GM19372 (cell line): ENCODE results near the gene TMEM51.
"Not testable (repeated sequence)": the region's sequence is repeated elsewhere in the genome, so short reads cannot be mapped to it uniquely, and the experiment has no call there.

Experiments used
- ATAC-seq: cut with Tn5 transposase; IDR thresholded peaks from one replicate; pipeline ENCODE4 v1.9.1; 2021; ENCODE audit warnings: mild to moderate bottlenecking, low read depth, moderate library complexity; ENCODE audit not compliant: unreplicated experiment

Gene TMEM51

GRCh38 chr1:15125101-15125745, 28.3 kb upstream of the TMEM51 start:
- no peak for ATAC-seq

GRCh38 chr1:15128077-15128476, 25.5 kb upstream of the TMEM51 start:
- no peak for ATAC-seq

GRCh38 chr1:15128520-15129313, 24.8 kb upstream of the TMEM51 start:
- ATAC-seq, result no peak

GRCh38 chr1:15129944-15130343, 23.6 kb upstream of the TMEM51 start:
- no peak for ATAC-seq

DNA sequence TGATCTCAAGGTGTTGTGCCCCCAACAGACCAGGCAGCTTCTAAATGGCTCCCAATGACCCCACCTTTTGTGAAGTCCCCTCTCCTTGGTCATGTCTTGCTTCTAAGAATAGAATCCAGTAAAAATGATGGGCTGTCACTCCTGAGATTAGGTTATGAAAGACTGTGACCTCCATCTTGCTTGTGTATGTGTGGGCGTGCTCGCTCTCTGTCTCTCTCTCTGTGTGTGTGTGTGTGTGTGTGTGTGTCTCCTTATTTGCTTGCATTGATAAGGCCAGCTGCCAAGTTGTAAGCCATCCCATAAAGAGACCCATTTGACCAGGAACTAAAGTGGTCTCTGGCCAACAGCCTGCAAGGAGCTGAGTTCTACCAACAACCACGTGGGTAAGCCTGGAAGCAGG, 22.9 kb upstream of the TMEM51 start:
- ATAC-seq, result no peak

DNA sequence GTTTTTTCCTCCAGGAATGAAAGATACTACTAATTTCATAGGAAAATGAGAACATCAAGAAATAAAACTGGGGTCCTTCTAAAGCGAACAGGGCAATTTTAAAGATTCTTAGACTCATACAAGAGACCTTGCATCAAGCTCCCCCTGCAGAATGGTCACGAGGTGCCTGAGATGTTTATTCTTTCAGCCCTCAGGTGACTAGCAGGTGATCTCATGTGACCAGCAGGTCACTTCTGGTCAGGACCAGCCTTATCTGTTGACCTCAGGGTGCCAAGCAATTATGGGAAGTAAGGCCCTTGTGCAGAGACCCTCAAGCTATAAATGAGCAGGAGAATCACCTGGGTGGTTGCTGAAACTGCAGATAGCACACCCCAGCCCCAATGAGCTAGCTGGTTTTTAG, 20.6 kb upstream of the TMEM51 start:
- ATAC-seq, result no peak

DNA sequence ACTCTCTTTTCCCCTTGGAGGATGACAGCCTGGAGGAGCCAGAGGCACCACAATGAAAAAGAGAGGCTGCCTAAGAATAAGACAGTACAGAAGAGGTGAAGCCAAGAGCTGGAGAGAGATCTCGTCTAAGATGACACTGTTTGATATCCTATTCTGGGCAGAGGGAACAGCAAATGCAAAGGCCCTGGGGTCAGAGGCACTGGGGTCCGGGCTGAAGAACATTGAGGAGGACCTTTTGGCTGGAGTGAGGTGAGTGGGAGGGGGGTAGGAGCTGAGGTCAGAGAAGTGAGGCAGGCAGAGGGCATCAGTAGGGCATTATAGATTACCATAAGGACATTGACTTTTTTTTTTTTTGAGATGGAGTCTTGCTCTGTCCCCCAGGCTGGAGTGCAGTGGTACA, 19.3 kb upstream of the TMEM51 start:
- ATAC-seq, result no peak

DNA sequence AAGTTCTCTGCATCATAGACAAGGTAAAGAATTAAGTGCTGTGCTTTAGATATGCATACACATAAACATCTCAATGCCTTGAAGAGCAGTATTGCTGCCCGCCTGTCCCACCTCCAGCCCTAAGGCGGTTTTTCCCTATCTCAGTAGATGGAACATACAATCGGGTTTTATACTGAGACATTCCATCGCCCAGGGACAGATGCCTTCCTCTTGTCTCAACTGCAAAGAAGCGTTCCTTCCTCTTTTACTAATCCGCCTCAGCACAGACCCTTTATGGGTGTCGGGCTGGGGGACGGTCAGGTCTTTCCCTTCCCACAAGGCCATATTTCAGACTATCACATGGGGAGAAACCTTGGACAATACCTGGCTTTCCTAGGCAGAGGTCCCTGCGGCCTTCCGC, 17.9 kb upstream of the TMEM51 start:
- not testable (repeated sequence) for ATAC-seq

DNA sequence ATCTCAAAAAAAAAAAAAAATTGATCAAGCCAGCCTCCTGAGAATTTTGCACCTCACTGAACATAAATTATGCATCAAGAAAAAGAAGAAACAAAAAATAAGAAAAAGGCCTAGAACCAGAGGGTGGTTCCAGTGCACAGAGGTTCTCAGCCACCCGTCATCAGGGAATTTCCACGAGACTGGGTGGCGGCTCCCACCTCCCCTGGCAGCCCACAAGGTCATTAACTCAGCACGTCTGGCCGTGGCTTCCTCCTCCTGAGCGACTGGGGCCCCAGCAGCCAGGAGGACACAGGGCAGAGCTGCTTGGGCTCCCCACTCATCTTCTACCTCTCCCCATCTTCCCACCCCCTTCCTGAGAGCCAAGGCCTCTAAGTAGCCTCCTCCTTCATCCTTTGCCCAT, 15.7 kb upstream of the TMEM51 start:
- no peak for ATAC-seq

- no peak for ATAC-seq
Measured at GRCh38 chr1:15139654-15140350, 13.7 kb upstream of the TMEM51 start.

DNA sequence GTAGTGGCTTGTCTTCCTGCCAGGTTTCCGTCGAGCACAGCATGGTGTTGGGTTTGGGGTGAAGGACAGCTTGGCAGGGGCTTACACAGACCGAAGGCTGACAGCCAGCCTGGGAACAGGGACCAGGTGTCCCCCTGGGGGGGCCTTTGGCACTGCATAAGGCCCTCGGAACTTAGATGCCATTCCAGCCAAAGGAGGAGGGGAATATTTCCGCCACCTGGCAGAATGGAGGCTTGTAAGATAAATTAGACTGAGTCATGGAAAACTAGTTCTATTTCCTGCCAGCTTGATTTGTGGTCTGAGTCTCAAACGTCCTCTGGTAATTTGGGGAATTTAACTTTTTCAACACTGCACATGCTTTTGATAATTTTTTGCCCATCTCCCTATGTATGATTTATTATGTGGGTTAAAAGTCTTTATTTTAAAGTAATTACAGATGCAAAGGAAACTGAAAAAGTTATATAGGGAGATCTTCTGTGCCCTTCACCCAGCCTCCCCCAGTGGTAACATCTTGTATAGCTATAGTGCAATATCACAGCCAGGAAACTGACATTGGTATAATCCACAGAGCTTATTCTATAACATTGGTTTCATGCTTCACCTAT, 11.5 kb upstream of the TMEM51 start:
- ATAC-seq, result no peak

DNA sequence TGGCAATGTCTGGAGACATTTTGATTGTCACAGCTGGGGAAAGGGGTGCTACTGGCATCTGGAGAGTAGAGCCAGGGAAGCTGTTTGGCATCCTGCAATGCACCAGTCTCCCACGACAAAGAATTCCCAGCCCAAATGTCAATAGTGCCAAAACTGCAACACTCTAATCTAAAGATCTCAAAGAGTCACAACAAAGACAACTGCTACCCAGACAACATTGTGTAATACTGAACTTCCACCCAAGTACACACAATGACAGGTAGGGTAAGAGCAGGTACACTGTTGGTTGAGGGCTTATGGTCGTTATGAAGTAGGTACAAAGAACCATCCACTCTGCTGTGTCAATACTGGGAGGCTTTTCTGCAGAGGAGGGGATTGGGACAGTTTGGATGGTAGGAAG, 8.2 kb upstream of the TMEM51 start:
- no peak for ATAC-seq

GRCh38 chr1:15146142-15146680, 7.3 kb upstream of the TMEM51 start:
- ATAC-seq, result no peak

GRCh38 chr1:15146971-15147376, 6.6 kb upstream of the TMEM51 start:
- ATAC-seq, result no peak

DNA sequence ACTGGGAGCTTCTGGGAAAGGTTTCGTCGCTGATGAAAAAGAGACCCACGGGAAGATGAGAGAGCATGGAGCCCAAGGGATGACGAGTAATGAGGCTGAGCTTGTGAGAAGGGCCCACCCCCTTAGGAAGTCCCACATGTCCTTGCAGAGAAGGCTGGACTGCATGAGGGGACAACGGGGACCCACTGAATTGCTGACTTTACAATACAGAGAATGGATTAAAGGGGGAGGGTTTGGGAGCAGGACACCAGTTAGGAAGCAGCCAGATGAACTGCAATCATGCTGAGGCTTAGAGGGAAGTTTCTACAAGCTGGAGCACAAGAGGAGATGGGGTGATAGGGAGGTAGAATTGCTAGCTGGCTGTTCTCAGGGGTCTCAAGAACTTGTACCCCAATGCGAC, 5.5 kb upstream of the TMEM51 start:
- no peak for ATAC-seq

DNA sequence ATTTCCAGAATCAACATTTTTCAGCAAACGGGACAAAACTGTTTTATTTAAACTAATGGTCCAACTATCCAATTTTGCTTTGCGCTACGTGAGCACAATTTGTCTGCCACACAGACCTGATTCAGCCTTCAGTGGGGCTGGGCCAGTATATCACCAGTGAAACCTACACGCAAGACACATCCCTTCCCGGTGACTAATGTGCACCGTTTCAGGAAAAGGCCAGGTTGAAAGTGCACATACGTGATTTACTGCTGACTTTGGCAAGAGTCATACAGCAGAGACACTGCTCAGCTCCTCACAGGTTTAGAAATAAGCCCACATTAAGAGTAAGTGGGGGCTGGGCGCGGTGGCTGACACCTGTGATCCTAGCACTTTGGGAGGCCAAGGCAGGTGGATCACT, 5.1 kb upstream of the TMEM51 start:
- ATAC-seq, result no peak

DNA sequence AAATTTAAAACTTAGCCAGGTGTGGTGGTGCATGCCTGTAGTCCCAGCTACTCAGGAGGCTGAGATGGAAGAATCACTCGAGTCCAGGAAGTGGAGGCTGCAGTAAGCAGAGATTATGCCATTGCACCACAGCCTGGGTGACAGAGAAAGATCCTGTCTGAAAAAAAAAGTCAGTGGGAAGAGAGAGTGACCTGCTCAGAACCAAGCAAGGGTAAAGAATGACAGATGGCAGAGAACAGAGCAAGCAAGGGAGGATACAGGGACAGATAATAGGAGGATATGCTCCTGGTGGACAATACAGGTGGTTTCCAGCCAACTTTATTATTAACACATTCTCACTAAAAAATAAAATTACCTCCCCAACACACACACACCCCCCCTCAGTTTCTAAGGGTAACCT, 4.6 kb upstream of the TMEM51 start:
- ATAC-seq, result no peak

DNA sequence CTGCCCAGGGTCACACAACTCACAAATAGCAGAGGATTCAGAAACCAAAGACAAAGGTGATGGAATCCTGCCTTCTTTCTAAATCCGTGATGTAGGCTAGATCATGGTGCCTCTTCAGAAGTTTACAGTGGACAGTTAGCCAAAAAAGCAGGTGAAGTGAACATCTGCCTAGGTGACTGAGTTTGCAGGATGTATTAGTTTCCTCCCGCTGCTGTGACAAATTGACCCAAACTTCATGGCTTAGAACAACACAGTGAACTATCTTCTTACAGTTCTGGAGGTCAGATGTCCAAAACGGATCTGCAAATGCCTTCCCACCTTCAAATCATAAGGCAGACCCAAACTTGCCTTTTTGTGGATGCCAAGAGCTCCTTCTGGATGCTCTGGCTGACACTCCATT, 3.2 kb upstream of the TMEM51 start:
- ATAC-seq, result no peak

DNA sequence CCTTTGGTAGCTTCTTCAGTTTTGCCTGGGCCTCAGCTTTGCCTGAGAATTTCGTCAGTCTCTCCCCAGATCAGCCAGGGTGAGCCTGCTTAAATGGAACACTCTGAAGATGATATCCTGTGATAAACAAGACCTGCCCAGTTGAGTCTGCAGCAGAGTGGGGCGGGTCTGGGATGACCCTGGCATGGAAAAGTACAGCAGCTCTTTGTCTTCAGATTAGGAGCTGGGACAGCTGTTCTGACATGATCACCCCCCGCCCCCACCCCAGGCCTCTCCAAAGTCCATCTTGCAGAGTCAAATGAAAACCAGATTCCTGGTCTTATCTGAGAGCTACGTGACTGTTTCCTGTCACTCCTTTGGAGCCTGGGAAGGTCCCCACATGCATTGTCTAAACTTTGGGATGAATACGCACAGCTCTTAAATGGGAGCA, 2.2 kb upstream of the TMEM51 start:
- no peak for ATAC-seq

DNA sequence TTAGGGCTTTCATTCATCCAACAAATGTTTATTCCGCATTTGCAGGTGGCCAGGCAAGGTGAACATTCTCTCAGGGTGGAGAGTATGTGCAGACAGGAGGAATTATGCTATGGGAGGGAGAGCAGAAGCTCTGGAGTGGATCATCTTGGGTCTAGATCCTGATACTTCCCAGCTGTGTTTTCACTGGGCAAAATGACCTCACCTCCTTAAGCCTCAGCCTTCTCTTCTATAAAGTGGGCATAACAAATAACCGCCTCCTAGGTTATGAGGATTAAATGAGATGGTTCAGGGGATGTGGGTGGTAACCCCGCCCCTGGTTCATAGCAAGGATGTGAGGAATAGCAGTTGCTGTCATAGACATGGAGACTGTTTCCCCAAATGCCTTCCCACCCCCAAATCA, 1.7 kb upstream of the TMEM51 start:
- no peak for ATAC-seq
